Measurements from ENCODE around the gene FFAR1. TPM values are rescaled to one million over a fixed set of nuclear protein-coding genes. Genes with fewer than 3 reads are reported as not detected.
"Not testable (repeated sequence)": the region's sequence is repeated elsewhere in the genome, so short reads cannot be mapped to it uniquely, and the experiment has no call there.

Gene FFAR1
- total and polyA plus RNA-seq, 9 donors = 0.11 to 5.0 (median 1.3) TPM

GRCh38 chr19:35373492-35373891 is 25.8 kb downstream of the FFAR1 start:
- Histone ChIP-seq H3K9me3 (no peaks in the 10 kb centered on the region), H3K27me3 (no peaks in the 10 kb centered on the region), H3K4me1 (ENCODE audit: insufficient read depth) (no peaks in the 10 kb centered on the region), H3K27ac (no peak overlapping the region), H3K36me3 (no peaks in the 10 kb centered on the region), H3K4me3 (no peak overlapping the region)
- WGBS, 3 donors = 82 to 96% (median 91%) methylated on average over 7 of the region's 7 CpGs
- intact Hi-C loops (cut with DNase I) = no loop called here
- DNase-seq = no peak
- TF ChIP-seq POLR2A (IDR thresholded peaks at IDR 0.05) (no peak), CTCF (IDR thresholded peaks at IDR 0.05) (no peak), EP300 (IDR thresholded peaks at IDR 0.05) (no peak)

- DNase-seq; H3K9me3 ChIP-seq; H3K27ac ChIP-seq; H3K4me3 ChIP-seq; H3K27me3 ChIP-seq; intact Hi-C loops (cut with DNase I); H3K4me1 ChIP-seq (ENCODE audit: insufficient read depth); H3K36me3 ChIP-seq: not testable (repeated sequence)
Observed at GRCh38 chr19:35374031-35374430, 26.3 kb downstream of the FFAR1 start.

GRCh38 chr19:35375505-35376307 is 28.0 kb downstream of the FFAR1 start:
- 86 to 94% (median 86%) methylated on average over 12 of the region's 12 CpGs for WGBS, 3 donors
- no peak for DNase-seq
- no peak overlapping the region for H3K4me3 ChIP-seq
- no peaks in the 10 kb centered on the region for H3K36me3 ChIP-seq
- no peak for TF ChIP-seq EP300 (IDR thresholded peaks at IDR 0.05)
- no peak for TF ChIP-seq POLR2A (IDR thresholded peaks at IDR 0.05)
- TF ChIP-seq CTCF (IDR thresholded peaks at IDR 0.05) = no peak
- no peak overlapping the region for H3K27ac ChIP-seq
- intact Hi-C loops (cut with DNase I) = no loop called here
- H3K27me3 ChIP-seq = no peaks in the 10 kb centered on the region
- no peaks in the 10 kb centered on the region for H3K9me3 ChIP-seq
- no peaks in the 10 kb centered on the region for H3K4me1 ChIP-seq (ENCODE audit: insufficient read depth)

- Histone ChIP-seq H3K36me3 (no peaks in the 10 kb centered on the region), H3K9me3 (no peaks in the 10 kb centered on the region), H3K4me3 (no peak overlapping the region), H3K27me3 (no peaks in the 10 kb centered on the region), H3K27ac (no peak overlapping the region), H3K4me1 (ENCODE audit: insufficient read depth) (no peaks in the 10 kb centered on the region)
- no peak for DNase-seq
- TF ChIP-seq EP300 (IDR thresholded peaks at IDR 0.05) = no peak
- TF ChIP-seq CTCF (IDR thresholded peaks at IDR 0.05) = no peak
- TF ChIP-seq POLR2A (IDR thresholded peaks at IDR 0.05) = no peak
- intact Hi-C loops (cut with DNase I) = no loop called here
- WGBS, 3 donors = 61 to 81% (median 69%) methylated on average over 1 of the region's 1 CpG
Observed at GRCh38 chr19:35377656-35378055, 30.0 kb downstream of the FFAR1 start.

GRCh38 chr19:35378356-35378755 is 30.7 kb downstream of the FFAR1 start:
- no peak overlapping the region for H3K4me3 ChIP-seq
- TF ChIP-seq POLR2A (IDR thresholded peaks at IDR 0.05) (no peak), EP300 (IDR thresholded peaks at IDR 0.05) (no peak), CTCF (IDR thresholded peaks at IDR 0.05) (no peak)
- intact Hi-C loops (cut with DNase I) = no loop called here
- no peaks in the 10 kb centered on the region for H3K9me3 ChIP-seq
- H3K27me3 ChIP-seq = no peaks in the 10 kb centered on the region
- H3K4me1 ChIP-seq (ENCODE audit: insufficient read depth) = no peaks in the 10 kb centered on the region
- H3K27ac ChIP-seq = no peak overlapping the region
- no peak for DNase-seq
- 90 to 99% (median 90%) methylated on average over 3 of the region's 3 CpGs for WGBS, 3 donors
- no peaks in the 10 kb centered on the region for H3K36me3 ChIP-seq

GRCh38 chr19:35379545-35379944 is 31.8 kb downstream of the FFAR1 start:
- H3K27me3 ChIP-seq; intact Hi-C loops (cut with DNase I); H3K9me3 ChIP-seq; DNase-seq; H3K4me1 ChIP-seq (ENCODE audit: insufficient read depth); H3K27ac ChIP-seq; H3K4me3 ChIP-seq; H3K36me3 ChIP-seq: not testable (repeated sequence)
- 84 to 95% (median 91%) methylated on average over 5 of the region's 5 CpGs for WGBS, 3 donors

All from ovary (tissue), 9 donors.